ENCODE measurements around the gene ALOX12B. TPM values are rescaled to one million over a fixed set of nuclear protein-coding genes. Genes with fewer than 3 reads are reported as not detected.
A peak's percentile ranks its signal among the peaks of the same experiment; 100 is the strongest.
"Not testable (repeated sequence)": the region's sequence is repeated elsewhere in the genome, so short reads cannot be mapped to it uniquely, and the experiment has no call there.

ALOX12B gene
- total RNA-seq, 1 donor = not detected

DNA sequence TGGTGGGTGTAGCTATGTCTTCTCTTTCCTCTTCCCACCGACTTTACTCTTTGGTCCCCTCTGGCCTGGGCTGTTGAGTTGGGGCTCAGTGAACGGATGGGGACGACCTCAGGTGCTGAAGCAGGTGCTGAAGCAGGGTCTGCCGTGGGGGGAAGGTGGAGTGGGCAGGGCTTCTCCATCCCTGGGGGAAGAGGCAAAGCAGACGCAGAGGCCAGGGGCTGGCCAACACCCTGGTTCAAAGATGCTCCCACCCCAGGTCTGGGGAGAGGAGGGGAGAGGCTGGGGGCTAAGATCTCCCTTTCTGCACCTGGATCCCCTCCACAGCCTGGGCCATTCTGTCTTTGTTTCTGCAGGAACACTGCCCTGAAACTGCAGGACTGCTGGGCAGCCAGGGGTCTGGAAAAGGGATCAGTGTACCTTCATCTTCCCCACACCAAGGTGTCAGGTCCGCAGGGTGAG, 22.9 kb downstream of the ALOX12B start:
- no peak for DNase-seq (ENCODE audit: low read depth)
- no peak overlapping the region for H3K4me3 ChIP-seq (ENCODE audit: low read depth, low read length)
- TF ChIP-seq, protein P1, sequence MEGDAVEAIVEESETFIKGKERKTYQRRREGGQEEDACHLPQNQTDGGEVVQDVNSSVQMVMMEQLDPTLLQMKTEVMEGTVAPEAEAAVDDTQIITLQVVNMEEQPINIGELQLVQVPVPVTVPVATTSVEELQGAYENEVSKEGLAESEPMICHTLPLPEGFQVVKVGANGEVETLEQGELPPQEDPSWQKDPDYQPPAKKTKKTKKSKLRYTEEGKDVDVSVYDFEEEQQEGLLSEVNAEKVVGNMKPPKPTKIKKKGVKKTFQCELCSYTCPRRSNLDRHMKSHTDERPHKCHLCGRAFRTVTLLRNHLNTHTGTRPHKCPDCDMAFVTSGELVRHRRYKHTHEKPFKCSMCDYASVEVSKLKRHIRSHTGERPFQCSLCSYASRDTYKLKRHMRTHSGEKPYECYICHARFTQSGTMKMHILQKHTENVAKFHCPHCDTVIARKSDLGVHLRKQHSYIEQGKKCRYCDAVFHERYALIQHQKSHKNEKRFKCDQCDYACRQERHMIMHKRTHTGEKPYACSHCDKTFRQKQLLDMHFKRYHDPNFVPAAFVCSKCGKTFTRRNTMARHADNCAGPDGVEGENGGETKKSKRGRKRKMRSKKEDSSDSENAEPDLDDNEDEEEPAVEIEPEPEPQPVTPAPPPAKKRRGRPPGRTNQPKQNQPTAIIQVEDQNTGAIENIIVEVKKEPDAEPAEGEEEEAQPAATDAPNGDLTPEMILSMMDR (IDR thresholded peaks at IDR 0.05; ENCODE audit: insufficient read depth, low read depth, low read length) = no peak

DNA sequence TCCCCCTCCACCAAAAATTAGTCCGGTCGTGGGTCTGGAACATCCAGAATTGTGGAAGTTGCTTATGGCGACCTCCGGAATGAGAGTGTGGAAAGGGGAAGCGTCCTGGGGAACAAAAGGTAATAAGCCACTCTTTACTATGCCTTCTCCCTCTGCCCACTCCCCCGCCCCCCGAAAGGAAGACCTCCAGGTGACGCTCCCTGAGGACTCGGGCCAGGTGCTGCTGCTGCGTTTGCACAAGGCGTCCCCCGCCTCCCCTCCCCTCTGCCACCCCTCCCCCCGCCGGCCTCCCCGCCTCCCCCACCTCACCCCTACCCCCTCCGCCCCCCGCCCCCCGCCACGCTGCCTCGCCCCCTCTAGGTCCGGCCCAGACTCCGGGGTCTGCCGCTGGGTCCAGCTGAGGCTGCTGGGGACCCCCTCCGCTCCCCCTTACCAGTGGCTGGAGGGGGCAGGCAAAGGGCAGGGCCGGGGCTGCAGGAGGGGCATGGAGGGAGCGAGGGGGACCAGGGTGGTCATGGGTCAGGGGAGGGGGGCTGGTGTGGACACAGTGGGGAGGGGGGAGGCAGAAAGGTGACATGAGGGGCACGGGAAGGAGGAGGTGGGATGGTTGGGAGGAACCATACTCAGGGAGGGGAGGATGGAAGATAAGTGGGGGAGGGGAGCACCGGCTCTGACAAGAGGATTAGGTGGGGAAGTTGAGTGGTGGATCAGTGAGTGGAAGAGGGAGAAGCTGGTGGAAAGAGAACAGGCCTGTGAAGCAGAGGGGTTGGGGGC, 23.6 kb downstream of the ALOX12B start:
- DNase-seq (ENCODE audit: low read depth) = no peak
- no peak overlapping the region for H3K4me3 ChIP-seq (ENCODE audit: low read depth, low read length)
- TF ChIP-seq, protein P1 (IDR thresholded peaks at IDR 0.05; ENCODE audit: insufficient read depth, low read depth, low read length) = no peak

DNA sequence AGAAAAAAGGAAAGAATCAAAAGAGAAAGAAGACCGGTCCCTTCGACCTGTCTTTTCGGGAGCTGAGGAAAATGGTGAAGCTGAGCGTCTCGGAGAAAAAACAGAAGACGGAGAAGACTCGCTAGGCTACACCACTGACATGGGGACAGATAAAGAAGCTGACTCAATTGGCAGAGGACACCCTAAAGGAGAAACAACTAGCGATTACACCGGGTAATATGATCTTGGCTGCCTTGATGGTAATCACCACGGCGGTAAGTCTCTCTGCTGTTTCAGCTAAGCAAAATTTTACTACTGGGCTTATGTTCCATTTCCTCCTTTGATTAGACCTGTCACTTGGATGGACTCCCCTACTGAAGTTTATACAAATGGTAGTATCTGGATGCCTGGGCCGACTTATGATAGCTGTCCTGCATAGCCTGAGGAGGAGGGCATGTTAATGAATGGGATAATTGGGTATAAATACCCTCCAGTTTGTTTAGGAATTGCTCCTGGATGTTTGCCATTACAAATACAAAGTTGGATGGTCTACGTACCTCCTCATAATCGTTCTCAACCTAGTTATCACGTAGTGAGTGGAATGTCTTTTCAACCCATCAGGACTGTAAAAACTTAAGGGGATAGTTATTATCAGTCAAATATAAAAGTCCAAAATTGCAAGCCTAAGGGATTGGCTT, 24.6 kb downstream of the ALOX12B start:
- H3K4me3 ChIP-seq (ENCODE audit: low read depth, low read length) = peak overlapping the region; percentile 34
- TF ChIP-seq, protein P1 (IDR thresholded peaks at IDR 0.05; ENCODE audit: insufficient read depth, low read depth, low read length) = no peak
- peak; percentile 44 for DNase-seq (ENCODE audit: low read depth)

DNA sequence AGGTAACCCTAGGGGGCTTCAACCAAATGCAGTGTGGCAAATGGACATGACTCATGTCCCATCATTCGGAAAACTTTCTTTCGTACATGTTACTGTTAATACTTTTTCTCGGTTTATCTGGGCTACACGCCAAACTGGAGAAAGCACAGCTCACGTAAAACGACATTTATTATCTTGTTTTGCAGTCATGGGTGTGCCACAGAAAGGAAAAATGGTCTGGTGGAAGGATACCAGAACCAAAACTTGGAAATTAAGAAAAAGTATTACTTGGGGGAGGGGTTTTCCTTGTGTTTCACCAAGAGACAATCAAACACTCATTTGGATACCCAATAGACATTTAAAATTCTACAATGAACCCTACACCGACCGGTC, 25.1 kb downstream of the ALOX12B start:
- DNase-seq (ENCODE audit: low read depth) = peak; percentile 70
- H3K4me3 ChIP-seq (ENCODE audit: low read depth, low read length) = peak overlapping the region; percentile 34
- TF ChIP-seq, protein P1 (IDR thresholded peaks at IDR 0.05; ENCODE audit: insufficient read depth, low read depth, low read length) = no peak

DNA sequence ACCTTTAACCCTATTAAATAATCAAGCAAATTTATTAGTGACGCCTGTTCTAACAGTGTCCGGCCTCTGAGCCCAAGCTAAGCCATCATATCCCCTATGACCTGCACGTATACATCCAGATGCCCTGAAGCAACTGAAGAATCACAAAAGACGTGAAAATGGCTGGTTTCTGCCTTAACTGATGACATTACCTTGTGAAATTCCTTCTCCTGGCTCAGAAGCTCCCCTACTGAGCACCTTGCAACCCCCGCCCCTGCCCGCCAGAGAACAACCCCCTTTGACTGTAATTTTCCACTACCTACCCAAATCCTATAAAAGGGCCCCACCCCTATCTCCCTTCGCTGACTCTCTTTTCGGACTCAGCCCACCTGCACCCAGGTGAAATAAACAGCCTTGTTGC, 25.7 kb downstream of the ALOX12B start:
- DNase-seq (ENCODE audit: low read depth); H3K4me3 ChIP-seq (ENCODE audit: low read depth, low read length): not testable (repeated sequence)

DNA sequence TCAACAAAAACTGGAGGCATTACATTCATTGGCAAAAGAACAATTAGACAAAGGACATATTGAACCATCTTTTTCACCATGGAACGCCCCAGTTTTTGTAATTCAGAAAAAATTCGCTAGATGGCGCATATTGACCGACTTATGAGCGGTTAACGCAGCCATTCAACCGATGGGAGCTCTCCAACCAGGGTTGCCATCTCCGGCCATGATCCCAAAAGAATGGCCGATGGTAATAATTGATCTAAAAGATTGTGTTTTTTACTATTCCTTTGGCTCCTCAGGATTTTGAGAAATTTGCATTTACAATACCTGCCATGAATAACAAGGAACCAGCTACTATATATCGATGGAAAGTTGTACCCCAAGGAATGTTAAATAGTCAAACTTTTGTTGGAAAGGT, 27.2 kb downstream of the ALOX12B start:
- DNase-seq (ENCODE audit: low read depth) = peak; percentile 72
- H3K4me3 ChIP-seq (ENCODE audit: low read depth, low read length) = no peak overlapping the region
- TF ChIP-seq, protein P1 (IDR thresholded peaks at IDR 0.05; ENCODE audit: insufficient read depth, low read depth, low read length) = peak; percentile 69

DNA sequence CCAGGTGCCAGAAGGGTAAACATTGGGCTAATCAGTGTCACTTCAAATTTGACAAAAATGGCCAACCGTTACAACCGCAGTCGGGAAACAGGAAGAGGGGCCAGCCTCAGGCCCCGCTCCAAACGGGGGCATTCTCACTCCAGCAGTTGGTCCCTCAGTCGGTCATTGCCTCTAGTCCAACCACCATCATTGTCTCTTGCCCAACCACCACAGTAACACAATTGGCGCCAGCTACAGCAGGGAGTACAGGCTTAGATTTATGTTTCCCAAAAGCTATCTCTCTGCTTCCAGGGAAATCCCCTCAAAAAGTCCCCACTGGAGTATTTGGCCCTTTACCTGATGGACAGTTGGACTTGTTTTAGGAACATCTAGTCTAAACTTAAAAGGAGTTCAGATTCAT, 28.4 kb downstream of the ALOX12B start:
- TF ChIP-seq, protein P1 (IDR thresholded peaks at IDR 0.05; ENCODE audit: insufficient read depth, low read depth, low read length) = no peak
- H3K4me3 ChIP-seq (ENCODE audit: low read depth, low read length) = no peak overlapping the region
- DNase-seq (ENCODE audit: low read depth) = no peak
